Measurements from ENCODE around the gene MAG.

- no peak for TF ChIP-seq EZH2 (IDR thresholded peaks at IDR 0.05)
- no peak for TF ChIP-seq POLR2AphosphoS5 (IDR thresholded peaks at IDR 0.05; ENCODE audit: borderline replicate concordance, low read depth, low read length)
Observed at GRCh38 chr19:35290381-35291127, 1.4 kb upstream of the MAG start.

Data from SK-N-MC (cell line).